SK-N-SH (cell line): ENCODE results near the gene SAMD14. TPM values are rescaled to one million over a fixed set of nuclear protein-coding genes. Genes with fewer than 3 reads are reported as not detected.

ENCODE experiments used
- CTCF ChIA-PET: fragments of 300-600, 350-600 bp; formaldehyde crosslinking; extraction: SDS; loops from one replicate; lab custom pipeline; 2021; lab: Yijun Ruan, JAX
- POLR2A ChIA-PET: fragments of 350-600 bp; sonication (Branson Sonifier 250); formaldehyde crosslinking; extraction: SDS; loops from one replicate; lab custom pipeline; 2020; ENCODE audit warnings: antibody characterized with exemption, inconsistent platforms; lab: Yijun Ruan, JAX
- DNase-seq: peaks from one replicate; pipeline ENCODE4 v3.0.0; 2012
- H2AFZ ChIP-seq: fragments of 200-600 bp; sonication (generic); 2 replicates; pipeline ENCODE4 v1.8.1; 2016; ENCODE audit warnings: antibody characterized with exemption, mild to moderate bottlenecking, low read depth
- H3F3A ChIP-seq: fragments of 200-600 bp; sonication (generic); replicated peaks from 2 replicates; pipeline ENCODE3; 2016; ENCODE audit warnings: antibody characterized with exemption, mild to moderate bottlenecking; ENCODE audit not compliant: insufficient read depth
- H3K27ac ChIP-seq, 2 experiments: fragments of 200-500 bp in 1 of 2; fragments of 200-600 bp in 1 of 2; sonication (Bioruptor generic) in 1 of 2; sonication (generic), shearing (Covaris generic) in 1 of 2; 2 replicates each; pipeline versions ENCODE4 v1.5.1 to v1.6.1; 2014 to 2016; ENCODE audit warnings: low read depth in 2 of 2, inconsistent platforms in 1 of 2, low read length in 1 of 2, mild to moderate bottlenecking in 1 of 2, mixed read lengths in 1 of 2
- H3K27me3 ChIP-seq: fragments of 200-600 bp; sonication (generic), shearing (Covaris generic); 2 replicates; pipeline ENCODE4 v1.6.1; 2016; ENCODE audit warnings: mixed run types; ENCODE audit not compliant: insufficient read depth
- H3K36me3 ChIP-seq, 2 experiments: fragments of 200-500 bp in 1 of 2; fragments of 200-600 bp in 1 of 2; sonication (Bioruptor generic) in 1 of 2; sonication (generic) in 1 of 2; replicated peaks in 1 of 2; 2 replicates each; pipeline versions ENCODE3 to v1.5.1; 2014 to 2016; ENCODE audit warnings: low read length in 1 of 2, mild to moderate bottlenecking in 1 of 2; ENCODE audit not compliant: insufficient read depth in 2 of 2, control insufficient read depth in 1 of 2
- H3K4me1 ChIP-seq, 2 experiments: fragments of 200-500 bp in 1 of 2; fragments of 200-600 bp in 1 of 2; sonication (Bioruptor generic) in 1 of 2; sonication (generic), shearing (Covaris generic) in 1 of 2; 2 replicates each; pipeline versions ENCODE4 v1.5.1 to v1.6.1; 2014 to 2016; ENCODE audit warnings: low read depth in 1 of 2, low read length in 1 of 2, mixed run types in 1 of 2; ENCODE audit not compliant: insufficient read depth in 2 of 2, control insufficient read depth in 1 of 2
- H3K4me2 ChIP-seq: fragments of 200-600 bp; sonication (generic), shearing (Covaris generic); 2 replicates; pipeline ENCODE4 v1.6.1; 2017; ENCODE audit warnings: mixed run types
- H3K4me3 ChIP-seq, 2 experiments: fragments of 200-500 bp in 1 of 2; fragments of 200-600 bp in 1 of 2; sonication (Bioruptor generic) in 1 of 2; sonication (generic), shearing (Covaris generic) in 1 of 2; 2 replicates each; pipeline versions ENCODE4 v1.5.1 to v1.8.1; 2014 to 2016; ENCODE audit warnings: low read depth in 2 of 2, inconsistent platforms in 1 of 2, low read length in 1 of 2, mild to moderate bottlenecking in 1 of 2, mixed read lengths in 1 of 2, moderate library complexity in 1 of 2
- H3K79me2 ChIP-seq: fragments of 200-600 bp; sonication (generic); 2 replicates; pipeline ENCODE4 v1.8.1; 2017; ENCODE audit warnings: mild to moderate bottlenecking; ENCODE audit not compliant: insufficient read depth
- H3K9ac ChIP-seq: fragments of 200-600 bp; sonication (generic); 2 replicates; pipeline ENCODE4 v1.6.1; 2017; ENCODE audit warnings: mixed run types
- H3K9me2 ChIP-seq: fragments of 200-600 bp; sonication (generic); 2 replicates; pipeline ENCODE4 v1.6.1; 2017; ENCODE audit warnings: mixed run types
- H3K9me3 ChIP-seq: fragments of 200-600 bp; sonication (generic); 2 replicates; pipeline ENCODE4 v1.6.1; 2017; ENCODE audit warnings: mixed run types, mild to moderate bottlenecking, moderate library complexity
- H4K20me1 ChIP-seq: fragments of 200-600 bp; sonication (generic); 2 replicates; pipeline ENCODE4 v1.6.1; 2017; ENCODE audit warnings: mild to moderate bottlenecking, mixed run types; ENCODE audit not compliant: insufficient read depth
- CHD2 ChIP-seq: fragments of 150-350 bp; IDR thresholded peaks from 2 replicates; pipeline ENCODE4 v1.6.1; 2018; ENCODE audit warnings: low read length; ENCODE audit not compliant: partially characterized antibody
- CTCF ChIP-seq: fragments of 200-600 bp; sonication (generic); IDR thresholded peaks from 2 replicates; pipeline ENCODE4 v1.6.1; 2017; ENCODE audit warnings: antibody characterized with exemption, mild to moderate bottlenecking, moderate library complexity
- EP300 ChIP-seq, 2 experiments: IDR thresholded peaks; 2 replicates each; pipeline versions ENCODE4 v1.4.0 to v1.6.1; 2012; ENCODE audit warnings: borderline replicate concordance in 1 of 2, low read depth in 1 of 2, low read length in 1 of 2
- FOSL2 ChIP-seq: IDR thresholded peaks from 2 replicates; pipeline ENCODE4 v1.4.0; 2012; ENCODE audit warnings: low read depth, mild to moderate bottlenecking, moderate library complexity, borderline replicate concordance
- FOXJ3 ChIP-seq: sonication (generic); formaldehyde crosslinking; IDR thresholded peaks from 2 replicates; pipeline ENCODE4 v1.5.1; 2020; ENCODE audit warnings: mild to moderate bottlenecking, missing genetic modification reagents
- FOXM1 ChIP-seq: IDR thresholded peaks from 2 replicates; pipeline ENCODE4 v1.4.0; 2012; ENCODE audit warnings: low read depth, mild to moderate bottlenecking
- GABPA ChIP-seq: IDR thresholded peaks from 2 replicates; pipeline ENCODE4 v1.4.0; 2012; ENCODE audit warnings: low read depth, mild to moderate bottlenecking
- IRF3 ChIP-seq: fragments of 150-350 bp; IDR thresholded peaks from 2 replicates; pipeline ENCODE4 v1.6.1; 2016; ENCODE audit warnings: mild to moderate bottlenecking, low read depth, low read length
- JUND ChIP-seq: IDR thresholded peaks from 2 replicates; pipeline ENCODE4 v1.4.0; 2012
- NFIC ChIP-seq: IDR thresholded peaks from 2 replicates; pipeline ENCODE4 v1.4.0; 2012; ENCODE audit warnings: borderline replicate concordance
- PBX3 ChIP-seq: IDR thresholded peaks from 2 replicates; pipeline ENCODE4; 2012
- POLR2AphosphoS5 ChIP-seq: IDR thresholded peaks from 2 replicates; pipeline ENCODE4 v1.6.1; 2012; ENCODE audit warnings: low read depth, low read length
- RAD21 ChIP-seq: IDR thresholded peaks from 2 replicates; pipeline ENCODE4 v1.6.1; 2012; ENCODE audit warnings: mild to moderate bottlenecking, low read length
- RCOR1 ChIP-seq: fragments of 150-350 bp; IDR thresholded peaks from 2 replicates; pipeline ENCODE4 v1.6.1; 2017; ENCODE audit warnings: antibody characterized with exemption, low read length
- RFX5 ChIP-seq: IDR thresholded peaks from 2 replicates; pipeline ENCODE4 v1.6.1; 2012; ENCODE audit warnings: mild to moderate bottlenecking, improper control_type of control experiment, low read length
- RXRA ChIP-seq: IDR thresholded peaks from 2 replicates; pipeline ENCODE4 v1.4.0; 2012; ENCODE audit warnings: low read depth, mild to moderate bottlenecking, borderline replicate concordance
- SIN3A ChIP-seq: IDR thresholded peaks from 2 replicates; pipeline ENCODE4 v1.6.1; 2012; ENCODE audit warnings: low read depth, mild to moderate bottlenecking, low read length, moderate library complexity, borderline replicate concordance
- TAF1 ChIP-seq: IDR thresholded peaks from 2 replicates; pipeline ENCODE4 v1.6.1; 2012; ENCODE audit warnings: low read depth, mild to moderate bottlenecking, low read length, moderate library complexity, borderline replicate concordance
- TCF12 ChIP-seq: IDR thresholded peaks from 2 replicates; pipeline ENCODE4 v1.4.0; 2012
- USF1 ChIP-seq: IDR thresholded peaks from 2 replicates; pipeline ENCODE4 v1.4.0; 2012; ENCODE audit warnings: low read depth, borderline replicate concordance
- USF2 ChIP-seq: fragments of 150-350 bp; IDR thresholded peaks from 2 replicates; pipeline ENCODE4 v1.6.1; 2017; ENCODE audit warnings: antibody characterized with exemption, low read length, low read depth, borderline replicate concordance
- WGBS: methylation state at CpG from one replicate; pipeline ENCODE4 v1.1.6; 2017; ENCODE audit warnings: low lambda C conversion rate; 5-methylcytosine and 5-hydroxymethylcytosine counted together
- polyA plus RNA-seq, 3 experiments: library from polyadenylated mRNA; depleted of rRNA; stranded (reverse); fragments of >200 nt; gene quantifications; 2 replicates each; pipeline ENCODE4 v1.2.3, GENCODE V29; 2012

The SAMD14 gene
- polyA plus RNA-seq, 1 of the 3 experiments (the other 2 are of a cell fraction) = 3.4 TPM

GRCh38 chr17:50081757-50082156 is 48.2 kb downstream of the SAMD14 start:
- Histone ChIP-seq H3K9ac (no peak overlapping the region), H3K36me3 (peaks cover 61 to 89% of the 10 kb centered on the region in 2 experiments), H3K27ac (peak overlapping the region in 1 of 2 experiments; percentile 32; a peak in 1 of 4 replicates), H3K4me2 (no peak overlapping the region), H3K79me2 (peaks cover 48% of the 10 kb centered on the region), H3K27me3 (no peaks in the 10 kb centered on the region), H3K9me3 (no peaks in the 10 kb centered on the region), H3K4me1 (no peaks in the 10 kb centered on the region), H2AFZ (no peak overlapping the region), H3K9me2 (no peaks in the 10 kb centered on the region)
- POLR2A ChIA-PET = no interaction called here
- CTCF ChIA-PET = interaction anchor here (0.7 to 3.3 kb wide), 6 partner anchors 12 to 83 kb away, joined by 3 to 26 read pairs (median 4); no protein-coding TSS in a partner anchor
- 95% methylated on average over 5 of the region's 5 CpGs for WGBS
- DNase-seq = no peak
- TF ChIP-seq EP300 (IDR thresholded peaks at IDR 0.05; ENCODE audit: borderline replicate concordance in 1 of 2, low read depth in 1 of 2, low read length in 1 of 2) = no peak
- TF ChIP-seq NFIC = no peak
- TF ChIP-seq SIN3A = no peak
- TF ChIP-seq RAD21 = no peak
- no peak for TF ChIP-seq IRF3
- TF ChIP-seq JUND = no peak
- TF ChIP-seq CHD2 = no peak
- TF ChIP-seq PBX3 = no peak
- TF ChIP-seq FOSL2 = no peak
- TF ChIP-seq FOXJ3 (CRISPR knock-in tag) = no peak
- no peak for TF ChIP-seq RXRA
- no peak for TF ChIP-seq USF2
- TF ChIP-seq, all 33 proteins: peak for 0
- Histone ChIP-seq H4K20me1 (peaks cover 72% of the 10 kb centered on the region), H3F3A (peaks cover 94% of the 10 kb centered on the region), H3K4me3 (no peak overlapping the region)

GRCh38 chr17:50080827-50081226 is 49.1 kb downstream of the SAMD14 start:
- peaks cover 97% of the 10 kb centered on the region for H3F3A ChIP-seq
- ChIA-PET CTCF (interaction anchor here (1.2 to 3.3 kb wide), 3 partner anchors 13 to 55 kb away, joined by 3 to 26 read pairs (median 13); no protein-coding TSS in a partner anchor), POLR2A (no interaction called here)
- H3K4me1 ChIP-seq = no peaks in the 10 kb centered on the region
- H3K36me3 ChIP-seq = peaks cover 70 to 91% of the 10 kb centered on the region in 2 experiments
- 98% methylated on average over 7 of the region's 7 CpGs for WGBS
- H3K4me3 ChIP-seq = no peak overlapping the region
- no peaks in the 10 kb centered on the region for H3K9me2 ChIP-seq
- H3K27me3 ChIP-seq = no peaks in the 10 kb centered on the region
- no peak overlapping the region for H3K4me2 ChIP-seq
- H3K9me3 ChIP-seq = no peaks in the 10 kb centered on the region
- no peak for DNase-seq
- peak overlapping the region in 1 of 2 experiments; percentile 32; a peak in 2 of 4 replicates for H3K27ac ChIP-seq
- no peak overlapping the region for H2AFZ ChIP-seq
- H3K9ac ChIP-seq = no peak overlapping the region
- peaks cover 51% of the 10 kb centered on the region; the same call in 1 of the 2 replicates for H3K79me2 ChIP-seq
- peaks cover 72% of the 10 kb centered on the region for H4K20me1 ChIP-seq
- no peak for TF ChIP-seq CTCF
- no peak for TF ChIP-seq GABPA
- no peak for TF ChIP-seq FOXJ3 (CRISPR knock-in tag)
- no peak for TF ChIP-seq RCOR1
- TF ChIP-seq FOSL2 = no peak
- TF ChIP-seq USF1 = no peak
- TF ChIP-seq RAD21 = no peak
- no peak for TF ChIP-seq USF2
- TF ChIP-seq POLR2AphosphoS5 = no peak
- no peak for TF ChIP-seq FOXM1
- no peak for TF ChIP-seq EP300 (IDR thresholded peaks at IDR 0.05; ENCODE audit: borderline replicate concordance in 1 of 2, low read depth in 1 of 2, low read length in 1 of 2)
- no peak for TF ChIP-seq JUND
- no peak for TF ChIP-seq TAF1
- no peak for TF ChIP-seq RFX5
- TF ChIP-seq TCF12 = no peak
